Measurements from ENCODE around the gene YWHAB. TPM values are rescaled to one million over a fixed set of nuclear protein-coding genes. Genes with fewer than 3 reads are reported as not detected.
"Not testable (repeated sequence)": the region's sequence is repeated elsewhere in the genome, so short reads cannot be mapped to it uniquely, and the experiment has no call there.

YWHAB gene
- total RNA-seq, 1 experiment from 2014 or later, result 138 TPM

GRCh38 chr20:44863365-44864084 is 22.0 kb upstream of the YWHAB start:
- DNase-seq (ENCODE audit: low spot score); in situ Hi-C loops (cut with HindIII; ENCODE audit: low sequenced_read_pairs): not testable (repeated sequence)

- DNase-seq (ENCODE audit: low spot score); in situ Hi-C loops (cut with HindIII; ENCODE audit: low sequenced_read_pairs): not testable (repeated sequence)
These were observed 21.0 kb upstream of the YWHAB start for GRCh38 chr20:44864493-44864892.

- DNase-seq (ENCODE audit: low spot score), result no peak
- in situ Hi-C loops (cut with HindIII; ENCODE audit: low sequenced_read_pairs), result no loop called here
These were observed 18.7 kb upstream of the YWHAB start for GRCh38 chr20:44866703-44867335.

GRCh38 chr20:44869471-44869870 is 16.0 kb upstream of the YWHAB start:
- in situ Hi-C loops (cut with HindIII; ENCODE audit: low sequenced_read_pairs), result no loop called here

GRCh38 chr20:44882360-44882759 is 3.1 kb upstream of the YWHAB start:
- DNase-seq (ENCODE audit: low spot score); in situ Hi-C loops (cut with HindIII; ENCODE audit: low sequenced_read_pairs): not testable (repeated sequence)

More at GRCh38 chr20:44869471-44869870, 16.0 kb upstream of the YWHAB start:
- DNase-seq (ENCODE audit: low spot score), result no peak

- in situ Hi-C loops (cut with HindIII; ENCODE audit: low sequenced_read_pairs), result no loop called here
- no peak for DNase-seq (ENCODE audit: low spot score)
These were observed 2.1 kb upstream of the YWHAB start for GRCh38 chr20:44883214-44883902.

- DNase-seq (ENCODE audit: low spot score), result no peak
- in situ Hi-C loops (cut with HindIII; ENCODE audit: low sequenced_read_pairs), result no loop called here
These were observed 556 bp upstream of the YWHAB start for GRCh38 chr20:44884907-44885391.

GRCh38 chr20:44886266-44886651 is 754 bp downstream of the YWHAB start:
- in situ Hi-C loops (cut with HindIII; ENCODE audit: low sequenced_read_pairs), result no loop called here
- peak; percentile 30 for DNase-seq (ENCODE audit: low spot score)

GRCh38 chr20:44886828-44887227 is 1.3 kb downstream of the YWHAB start:
- no peak for DNase-seq (ENCODE audit: low spot score)
- in situ Hi-C loops (cut with HindIII; ENCODE audit: low sequenced_read_pairs), result no loop called here

- DNase-seq (ENCODE audit: low spot score), result no peak
- in situ Hi-C loops (cut with HindIII; ENCODE audit: low sequenced_read_pairs), result no loop called here
These were observed 2.0 kb downstream of the YWHAB start for GRCh38 chr20:44887466-44887865.

GRCh38 chr20:44888226-44889103 is 3.0 kb downstream of the YWHAB start:
- in situ Hi-C loops (cut with HindIII; ENCODE audit: low sequenced_read_pairs), result no loop called here
- no peak for DNase-seq (ENCODE audit: low spot score)

- DNase-seq (ENCODE audit: low spot score), result no peak
- in situ Hi-C loops (cut with HindIII; ENCODE audit: low sequenced_read_pairs), result no loop called here
These were observed 6.3 kb downstream of the YWHAB start for GRCh38 chr20:44891826-44892225.

- no peak for DNase-seq (ENCODE audit: low spot score)
- in situ Hi-C loops (cut with HindIII; ENCODE audit: low sequenced_read_pairs), result no loop called here
These were observed 9.5 kb downstream of the YWHAB start for GRCh38 chr20:44894959-44895358.

GRCh38 chr20:44896583-44896982 is 11.1 kb downstream of the YWHAB start:
- no peak for DNase-seq (ENCODE audit: low spot score)
- in situ Hi-C loops (cut with HindIII; ENCODE audit: low sequenced_read_pairs), result no loop called here

GRCh38 chr20:44897133-44897532 is 11.6 kb downstream of the YWHAB start:
- in situ Hi-C loops (cut with HindIII; ENCODE audit: low sequenced_read_pairs), result no loop called here
- no peak for DNase-seq (ENCODE audit: low spot score)

- in situ Hi-C loops (cut with HindIII; ENCODE audit: low sequenced_read_pairs), result no loop called here
- DNase-seq (ENCODE audit: low spot score), result no peak
These were observed 14.8 kb downstream of the YWHAB start for GRCh38 chr20:44900231-44900854.

- no peak for DNase-seq (ENCODE audit: low spot score)
- in situ Hi-C loops (cut with HindIII; ENCODE audit: low sequenced_read_pairs), result no loop called here
These were observed 16.5 kb downstream of the YWHAB start for GRCh38 chr20:44901974-44902373.

GRCh38 chr20:44904377-44904776 is 18.9 kb downstream of the YWHAB start:
- in situ Hi-C loops (cut with HindIII; ENCODE audit: low sequenced_read_pairs), result no loop called here
- DNase-seq (ENCODE audit: low spot score), result no peak
